Hepatocyte (in vitro differentiated cells): ENCODE data around the gene LASP1. TPM values are rescaled to one million over a fixed set of nuclear protein-coding genes. Genes with fewer than 3 reads are reported as not detected.

ENCODE experiments used
- DNase-seq: peaks from one replicate; pipeline ENCODE4 v3.0.0-alpha.2; 2016; ENCODE audit warnings: low spot score
- H2AFZ ChIP-seq: fragments of 200-600 bp; sonication (generic); 2 replicates; pipeline ENCODE4 v1.6.0; 2016; ENCODE audit warnings: antibody characterized with exemption, mild to moderate bottlenecking
- H3K27ac ChIP-seq: fragments of 200-600 bp; sonication (generic); 2 replicates; pipeline ENCODE4 v1.5.1; 2016; ENCODE audit warnings: mild to moderate bottlenecking
- H3K27me3 ChIP-seq: fragments of 200-600 bp; sonication (generic); 2 replicates; pipeline ENCODE4 v1.6.1; 2016
- H3K36me3 ChIP-seq: fragments of 200-600 bp; sonication (generic); replicated peaks from 2 replicates; pipeline ENCODE4 v1.5.1; 2016; ENCODE audit warnings: low read depth; ENCODE audit not compliant: insufficient read depth
- H3K4me1 ChIP-seq: fragments of 200-600 bp; sonication (generic); 2 replicates; pipeline ENCODE4 v1.5.1; 2016; ENCODE audit warnings: mild to moderate bottlenecking, moderate library complexity; ENCODE audit not compliant: insufficient read depth
- H3K4me2 ChIP-seq: fragments of 200-600 bp; sonication (generic); 2 replicates; pipeline ENCODE4 v1.6.0; 2016
- H3K4me3 ChIP-seq: fragments of 200-600 bp; sonication (generic); 2 replicates; pipeline ENCODE4 v1.5.1; 2016; ENCODE audit warnings: mild to moderate bottlenecking
- H3K79me2 ChIP-seq: fragments of 200-600 bp; sonication (generic); 2 replicates; pipeline ENCODE4 v1.6.0; 2017; ENCODE audit warnings: mild to moderate bottlenecking
- H3K9me2 ChIP-seq: fragments of 200-600 bp; sonication (generic); replicated peaks from 2 replicates; pipeline ENCODE4 v1.6.0; 2017; ENCODE audit warnings: mild to moderate bottlenecking; ENCODE audit not compliant: insufficient read depth
- H3K9me3 ChIP-seq: fragments of 200-600 bp; sonication (generic); 2 replicates; pipeline ENCODE4 v1.5.1; 2016; ENCODE audit warnings: low read depth, mild to moderate bottlenecking
- H4K20me1 ChIP-seq: fragments of 200-600 bp; sonication (generic); 2 replicates; pipeline ENCODE4 v1.6.0; 2016; ENCODE audit warnings: mild to moderate bottlenecking; ENCODE audit not compliant: insufficient read depth, poor library complexity, severe bottlenecking
- EZH2 ChIP-seq: fragments of 200-600 bp; sonication (generic); IDR thresholded peaks from 2 replicates; pipeline ENCODE4 v1.6.1; 2016; ENCODE audit warnings: antibody characterized with exemption, mild to moderate bottlenecking, borderline replicate concordance
- EZH2phosphoT487 ChIP-seq: fragments of 200-600 bp; sonication (generic); IDR thresholded peaks from one replicate; pipeline ENCODE4 v1.6.1; 2018; ENCODE audit warnings: antibody characterized with exemption, mild to moderate bottlenecking, low read depth, moderate library complexity; ENCODE audit not compliant: unreplicated experiment, severe bottlenecking
- WGBS: methylation state at CpG from one replicate; pipeline ENCODE4 v1.1.6; 2016; ENCODE audit warnings: low lambda C conversion rate; ENCODE audit errors: missing lambda C conversion rate; 5-methylcytosine and 5-hydroxymethylcytosine counted together
- polyA plus RNA-seq: library from polyadenylated mRNA; unstranded; fragments of >200 nt; fragmentation: Nextera tagmentation; extraction: Ambion mirVana; gene quantifications from 2 replicates; pipeline ENCODE4 v1.2.1, GENCODE V29; 2016
- total RNA-seq: library from RNA; depleted of rRNA; stranded (reverse); fragments of >200 nt; gene quantifications from 2 replicates; pipeline ENCODE4 v1.2.3, GENCODE V29; 2014
- TF ChIP-seq, protein P1 (sequence below): fragments of 200-600 bp; sonication (generic); IDR thresholded peaks from 2 replicates; pipeline ENCODE4 v1.5.1; 2016; ENCODE audit warnings: antibody characterized with exemption, mild to moderate bottlenecking; ENCODE audit not compliant: poor library complexity

The LASP1 gene
- total and polyA plus RNA-seq, 2 experiments from 2014 or later, result 141 to 238 TPM

DNA sequence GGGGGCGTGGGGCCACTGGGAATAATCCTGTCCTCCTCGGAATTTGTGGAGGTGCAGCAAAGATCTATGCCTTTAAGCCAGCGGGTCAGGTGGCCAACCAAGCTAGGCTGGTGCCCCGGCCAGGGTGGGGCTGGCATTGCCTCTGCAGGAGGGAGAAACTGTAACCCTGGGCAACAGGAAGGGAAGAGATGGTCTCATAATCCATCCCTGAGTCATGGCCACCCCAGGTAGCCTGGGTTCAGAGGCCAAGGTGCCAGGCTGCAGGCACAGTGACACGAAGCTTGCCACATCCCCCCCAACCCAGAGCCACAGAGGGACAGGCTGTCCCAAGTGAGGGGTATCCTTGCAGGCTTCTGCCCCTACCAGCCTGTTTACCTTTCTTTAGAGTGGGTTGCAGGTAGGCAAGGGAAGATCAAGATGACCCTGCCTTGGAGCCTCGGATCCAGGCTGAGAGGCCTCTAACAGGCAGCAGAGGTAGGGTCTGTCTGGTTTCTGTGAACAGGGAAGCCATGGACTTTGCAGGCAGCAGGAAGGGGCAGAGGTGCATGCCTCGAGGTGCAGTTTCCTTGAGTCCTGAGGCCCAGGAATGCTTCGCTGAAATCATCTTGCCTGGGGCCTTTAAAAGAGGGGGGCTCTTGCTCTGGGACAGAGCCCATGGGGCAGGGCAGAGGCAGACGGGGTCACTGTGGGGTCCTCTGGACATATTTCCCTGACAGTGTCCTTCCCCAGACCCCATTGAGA is 4.0 kb downstream of the LASP1 start:
- Histone ChIP-seq H3K36me3 (no peaks in the 10 kb centered on the region), H3K4me3 (no peak overlapping the region), H2AFZ (no peak overlapping the region), H3K9me3 (no peaks in the 10 kb centered on the region), H3K4me1 (peaks cover 57% of the 10 kb centered on the region), H3K27me3 (no peaks in the 10 kb centered on the region), H4K20me1 (peaks cover 69% of the 10 kb centered on the region), H3K9me2 (no peaks in the 10 kb centered on the region), H3K27ac (peak overlapping the region; percentile 84), H3K79me2 (peaks cover 89% of the 10 kb centered on the region), H3K4me2 (peak overlapping the region; percentile 89)
- 69% methylated on average over 9 of the region's 9 CpGs for WGBS
- DNase-seq, result no peak
- TF ChIP-seq, protein P1, sequence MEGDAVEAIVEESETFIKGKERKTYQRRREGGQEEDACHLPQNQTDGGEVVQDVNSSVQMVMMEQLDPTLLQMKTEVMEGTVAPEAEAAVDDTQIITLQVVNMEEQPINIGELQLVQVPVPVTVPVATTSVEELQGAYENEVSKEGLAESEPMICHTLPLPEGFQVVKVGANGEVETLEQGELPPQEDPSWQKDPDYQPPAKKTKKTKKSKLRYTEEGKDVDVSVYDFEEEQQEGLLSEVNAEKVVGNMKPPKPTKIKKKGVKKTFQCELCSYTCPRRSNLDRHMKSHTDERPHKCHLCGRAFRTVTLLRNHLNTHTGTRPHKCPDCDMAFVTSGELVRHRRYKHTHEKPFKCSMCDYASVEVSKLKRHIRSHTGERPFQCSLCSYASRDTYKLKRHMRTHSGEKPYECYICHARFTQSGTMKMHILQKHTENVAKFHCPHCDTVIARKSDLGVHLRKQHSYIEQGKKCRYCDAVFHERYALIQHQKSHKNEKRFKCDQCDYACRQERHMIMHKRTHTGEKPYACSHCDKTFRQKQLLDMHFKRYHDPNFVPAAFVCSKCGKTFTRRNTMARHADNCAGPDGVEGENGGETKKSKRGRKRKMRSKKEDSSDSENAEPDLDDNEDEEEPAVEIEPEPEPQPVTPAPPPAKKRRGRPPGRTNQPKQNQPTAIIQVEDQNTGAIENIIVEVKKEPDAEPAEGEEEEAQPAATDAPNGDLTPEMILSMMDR, result no peak
- TF ChIP-seq EZH2phosphoT487 (no peak), EZH2 (no peak)

DNA sequence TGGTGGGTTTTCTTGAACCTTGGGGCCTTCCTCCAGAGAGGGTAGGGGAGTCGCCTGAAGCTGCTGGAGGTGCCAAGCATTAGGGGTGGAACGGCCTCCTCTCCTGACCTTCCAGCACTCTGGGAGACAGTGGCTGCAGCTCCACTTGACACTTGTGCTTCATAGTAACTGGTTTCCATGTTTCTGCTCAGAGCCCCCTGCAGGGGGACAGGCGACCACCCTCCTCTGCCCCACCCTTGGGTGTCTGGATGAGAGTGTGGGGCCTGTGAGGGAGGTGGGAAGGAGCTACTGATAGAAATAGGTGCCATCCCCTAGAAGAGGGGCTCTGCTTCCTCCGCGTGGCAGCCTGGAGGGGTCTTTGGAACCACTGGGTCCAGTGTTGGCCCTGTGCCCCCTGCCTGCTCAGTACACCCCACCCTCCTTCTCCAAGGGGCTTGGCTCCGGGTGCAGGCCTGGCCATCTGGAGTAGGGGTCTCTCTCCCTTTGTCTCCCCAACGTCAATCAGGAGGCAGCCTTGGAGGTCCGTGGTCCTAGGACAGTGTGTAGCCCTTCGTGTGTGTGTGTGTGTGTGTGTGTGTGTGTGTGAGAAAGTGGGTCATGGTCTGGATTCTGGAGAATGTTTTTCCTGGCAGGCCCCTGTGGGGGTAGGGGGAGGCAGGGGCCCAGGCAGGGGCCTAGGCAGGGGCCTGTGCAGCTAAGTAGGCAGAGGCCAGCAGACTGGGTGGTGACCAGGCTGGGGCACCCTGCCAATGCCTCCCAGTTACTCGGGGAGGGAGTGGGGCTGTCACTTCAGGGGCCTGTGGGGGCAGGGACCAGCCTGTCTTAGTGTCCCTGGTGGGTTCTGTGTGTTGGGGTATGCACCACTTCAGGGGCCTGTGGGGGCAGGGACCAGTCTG is 4.9 kb downstream of the LASP1 start:
- H3K27ac ChIP-seq, result peak overlapping the region; percentile 84

DNA sequence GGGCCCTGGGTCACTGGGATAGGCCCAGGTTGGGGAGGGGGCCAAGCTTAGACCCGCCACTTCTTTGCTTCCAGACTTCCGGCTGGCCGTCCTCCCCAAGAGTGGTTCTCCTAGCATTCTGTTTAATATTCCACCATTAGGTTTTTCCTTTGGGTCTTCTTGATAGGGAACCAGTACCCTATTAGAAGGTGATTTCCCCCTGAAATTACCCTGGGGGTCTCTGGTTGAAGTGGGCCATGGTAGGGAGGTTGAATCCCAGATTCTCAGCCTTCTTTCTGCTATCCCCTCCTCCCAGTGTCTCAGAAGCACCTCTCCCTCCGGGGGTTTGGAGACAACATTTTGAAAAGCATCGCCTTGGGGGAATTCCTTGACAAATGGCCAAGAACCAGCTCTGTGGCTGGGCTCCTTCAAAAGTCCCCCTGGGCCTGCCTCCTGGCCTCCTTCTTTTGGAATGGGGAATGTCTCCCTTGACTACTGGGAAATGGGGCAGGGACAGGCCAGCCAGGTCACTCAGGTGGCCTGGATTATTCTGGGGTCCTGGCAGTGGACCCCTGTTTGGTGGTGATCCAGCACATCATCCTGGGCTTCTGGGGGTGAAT is 5.7 kb downstream of the LASP1 start:
- TF ChIP-seq EZH2 (no peak), EZH2phosphoT487 (no peak)
- TF ChIP-seq, protein P1, result no peak
- Histone ChIP-seq H3K9me2 (no peaks in the 10 kb centered on the region), H3K27me3 (no peaks in the 10 kb centered on the region), H3K27ac (peak overlapping the region; percentile 84), H3K4me3 (no peak overlapping the region), H3K9me3 (no peaks in the 10 kb centered on the region), H3K79me2 (peaks cover 99% of the 10 kb centered on the region), H3K4me1 (peaks cover 74% of the 10 kb centered on the region), H3K4me2 (peak overlapping the region; percentile 89), H3K36me3 (no peaks in the 10 kb centered on the region), H2AFZ (no peak overlapping the region), H4K20me1 (peaks cover 86% of the 10 kb centered on the region)
- no peak for DNase-seq
- 69% methylated on average over 5 of the region's 5 CpGs for WGBS

More for the DNA sequence above, 4.9 kb downstream of the LASP1 start:
- Histone ChIP-seq H2AFZ (no peak overlapping the region), H3K4me1 (peaks cover 66% of the 10 kb centered on the region), H3K9me2 (no peaks in the 10 kb centered on the region), H3K4me3 (no peak overlapping the region), H3K9me3 (no peaks in the 10 kb centered on the region), H3K36me3 (no peaks in the 10 kb centered on the region), H4K20me1 (peaks cover 77% of the 10 kb centered on the region), H3K27me3 (no peaks in the 10 kb centered on the region), H3K4me2 (peak overlapping the region; percentile 89), H3K79me2 (peaks cover 98% of the 10 kb centered on the region)
- 58% methylated on average over 10 of the region's 10 CpGs for WGBS
- DNase-seq, result no peak
- TF ChIP-seq, protein P1, result no peak
- TF ChIP-seq EZH2, result no peak
- TF ChIP-seq EZH2phosphoT487, result no peak
